Ishikawa (cell line): ENCODE data around the gene FTO.
A peak's percentile ranks its signal among the peaks of the same experiment; 100 is the strongest.

Experiments
- CEBPB ChIP-seq: IDR thresholded peaks from 2 replicates; pipeline ENCODE4 v1.6.1; 2012
- CREB1 ChIP-seq: IDR thresholded peaks from 2 replicates; pipeline ENCODE4 v1.6.1; 2012; ENCODE audit warnings: low read depth
- EGR1 ChIP-seq: IDR thresholded peaks from 2 replicates; pipeline ENCODE4 v1.6.1; 2012
- EP300 ChIP-seq: IDR thresholded peaks from 2 replicates; pipeline ENCODE4 v1.6.1; 2012; ENCODE audit warnings: borderline replicate concordance
- FOXM1 ChIP-seq: IDR thresholded peaks from 2 replicates; pipeline ENCODE4 v1.6.1; 2012; ENCODE audit warnings: low read depth, borderline replicate concordance
- MAX ChIP-seq: IDR thresholded peaks from 2 replicates; pipeline ENCODE4 v1.6.1; 2012
- NFIC ChIP-seq: IDR thresholded peaks from 2 replicates; pipeline ENCODE4 v1.6.1; 2012
- RAD21 ChIP-seq: IDR thresholded peaks from 2 replicates; pipeline ENCODE4 v1.6.1; 2012; ENCODE audit warnings: low read depth
- REST ChIP-seq: IDR thresholded peaks from 2 replicates; pipeline ENCODE4 v1.6.1; 2012; ENCODE audit warnings: low read depth, mild to moderate bottlenecking
- TAF1 ChIP-seq: IDR thresholded peaks from 2 replicates; pipeline ENCODE4 v1.6.1; 2012; ENCODE audit warnings: low read depth, mild to moderate bottlenecking
- TCF12 ChIP-seq: IDR thresholded peaks from 2 replicates; pipeline ENCODE4 v1.6.1; 2012; ENCODE audit warnings: low read depth
- TEAD4 ChIP-seq: IDR thresholded peaks from 2 replicates; pipeline ENCODE4 v1.6.1; 2012
- USF1 ChIP-seq: IDR thresholded peaks from 2 replicates; pipeline ENCODE4 v1.6.1; 2012
- YY1 ChIP-seq: IDR thresholded peaks from 2 replicates; pipeline ENCODE4 v1.6.1; 2012; ENCODE audit warnings: low read depth
- ZBTB7A ChIP-seq: IDR thresholded peaks from 2 replicates; pipeline ENCODE4 v1.6.1; 2012; ENCODE audit warnings: low read depth

FTO gene

GRCh38 chr16:53741546-53741945 is 37.6 kb downstream of the FTO start:
- TF ChIP-seq TCF12, result no peak

GRCh38 chr16:53743149-53743566 is 39.2 kb downstream of the FTO start:
- TF ChIP-seq REST (no peak), RAD21 (peak; percentile 38)

- no peak for TF ChIP-seq EGR1
- no peak for TF ChIP-seq CREB1
- TF ChIP-seq USF1, result no peak
- no peak for TF ChIP-seq YY1
- no peak for TF ChIP-seq RAD21
- TF ChIP-seq CEBPB, result no peak
- no peak for TF ChIP-seq TAF1
These were observed 40.5 kb downstream of the FTO start for GRCh38 chr16:53744449-53744848.

- TF ChIP-seq NFIC, result no peak
These were observed 41.1 kb downstream of the FTO start for GRCh38 chr16:53745086-53745485.

GRCh38 chr16:53745753-53746266 is 41.9 kb downstream of the FTO start:
- TF ChIP-seq MAX (no peak), TAF1 (no peak), CREB1 (no peak), USF1 (peak; percentile 82), TEAD4 (0 out of 2 replicates have a peak, but pooled peaks have one; percentile 8), EP300 (no peak), RAD21 (no peak), CEBPB (no peak)

- TF ChIP-seq CREB1, result no peak
- TF ChIP-seq TEAD4, result no peak
- no peak for TF ChIP-seq NFIC
- TF ChIP-seq TCF12, result no peak
- TF ChIP-seq YY1, result no peak
- no peak for TF ChIP-seq CEBPB
- TF ChIP-seq RAD21, result no peak
- no peak for TF ChIP-seq FOXM1
- TF ChIP-seq ZBTB7A, result no peak
- TF ChIP-seq MAX, result no peak
- TF ChIP-seq EGR1, result no peak
- TF ChIP-seq REST, result no peak
- TF ChIP-seq EP300, result no peak
These were observed 48.6 kb downstream of the FTO start for GRCh38 chr16:53752560-53752959.

GRCh38 chr16:53753431-53753830 is 49.5 kb downstream of the FTO start:
- no peak for TF ChIP-seq NFIC
- TF ChIP-seq TEAD4, result no peak
- no peak for TF ChIP-seq TCF12
- TF ChIP-seq RAD21, result no peak
- TF ChIP-seq MAX, result no peak
- no peak for TF ChIP-seq REST
- no peak for TF ChIP-seq YY1
- no peak for TF ChIP-seq USF1
- TF ChIP-seq EP300, result no peak
- no peak for TF ChIP-seq TAF1
- TF ChIP-seq FOXM1, result no peak
